ENCODE results near the gene PRKAG1.

- no peak for TF ChIP-seq POLR2A (IDR thresholded peaks at IDR 0.05)
- TF ChIP-seq, protein P1, sequence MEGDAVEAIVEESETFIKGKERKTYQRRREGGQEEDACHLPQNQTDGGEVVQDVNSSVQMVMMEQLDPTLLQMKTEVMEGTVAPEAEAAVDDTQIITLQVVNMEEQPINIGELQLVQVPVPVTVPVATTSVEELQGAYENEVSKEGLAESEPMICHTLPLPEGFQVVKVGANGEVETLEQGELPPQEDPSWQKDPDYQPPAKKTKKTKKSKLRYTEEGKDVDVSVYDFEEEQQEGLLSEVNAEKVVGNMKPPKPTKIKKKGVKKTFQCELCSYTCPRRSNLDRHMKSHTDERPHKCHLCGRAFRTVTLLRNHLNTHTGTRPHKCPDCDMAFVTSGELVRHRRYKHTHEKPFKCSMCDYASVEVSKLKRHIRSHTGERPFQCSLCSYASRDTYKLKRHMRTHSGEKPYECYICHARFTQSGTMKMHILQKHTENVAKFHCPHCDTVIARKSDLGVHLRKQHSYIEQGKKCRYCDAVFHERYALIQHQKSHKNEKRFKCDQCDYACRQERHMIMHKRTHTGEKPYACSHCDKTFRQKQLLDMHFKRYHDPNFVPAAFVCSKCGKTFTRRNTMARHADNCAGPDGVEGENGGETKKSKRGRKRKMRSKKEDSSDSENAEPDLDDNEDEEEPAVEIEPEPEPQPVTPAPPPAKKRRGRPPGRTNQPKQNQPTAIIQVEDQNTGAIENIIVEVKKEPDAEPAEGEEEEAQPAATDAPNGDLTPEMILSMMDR (IDR thresholded peaks at IDR 0.05): no peak
- no peak for TF ChIP-seq POLR2AphosphoS5 (IDR thresholded peaks at IDR 0.05)
Observed at GRCh38 chr12:48997719-48998496, 20.7 kb downstream of the PRKAG1 start.
